Transverse colon (tissue), 4 donors: ENCODE data around the gene CHRNB1. TPM values are rescaled to one million over a fixed set of nuclear protein-coding genes. Genes with fewer than 3 reads are reported as not detected.

Experiments
- DNase-seq: peaks from one replicate; pipeline ENCODE4 v3.0.0-alpha.2; 2019
- H3K27ac ChIP-seq, 4 donors: fragments of 200-600 bp; sonication (generic); 2 replicates each; pipeline ENCODE4 v1.5.1; 2016 to 2018; ENCODE audit warnings: inconsistent platforms in 4 of 4
- H3K27me3 ChIP-seq: fragments of 200-600 bp; sonication (generic); 2 replicates; pipeline ENCODE4 v1.5.1; 2017; ENCODE audit warnings: inconsistent platforms
- H3K36me3 ChIP-seq, 4 donors: fragments of 200-600 bp; sonication (generic); 2 replicates each; pipeline ENCODE4 v1.5.1; 2017 to 2019; ENCODE audit warnings: inconsistent platforms in 4 of 4
- H3K4me1 ChIP-seq, 4 donors: fragments of 200-600 bp; sonication (generic); 2 replicates each; pipeline ENCODE4 v1.5.1; 2017 to 2020; ENCODE audit warnings: inconsistent platforms in 4 of 4
- H3K4me3 ChIP-seq, 4 donors: fragments of 200-600 bp; sonication (generic); 1 replicate in 1 of 4; 2 replicates in 3 of 4; pipeline versions ENCODE4 v1.5.1 to v1.6.1; 2017 to 2019; ENCODE audit warnings: inconsistent platforms in 4 of 4
- H3K9me3 ChIP-seq, 2 donors: fragments of 200-600 bp; sonication (generic); 2 replicates each; pipeline ENCODE4 v1.5.1; 2017 to 2019; ENCODE audit warnings: inconsistent platforms in 2 of 2
- EP300 ChIP-seq: sonication (generic); formaldehyde crosslinking; IDR thresholded peaks from one replicate; pipeline ENCODE4 v1.6.1; 2017; ENCODE audit warnings: antibody characterized with exemption, low read depth
- POLR2A ChIP-seq: fragments of 450-650 bp; IDR thresholded peaks from one replicate; pipeline ENCODE4 v1.6.1; 2016; ENCODE audit warnings: antibody characterized with exemption, mild to moderate bottlenecking, moderate library complexity
- POLR2AphosphoS5 ChIP-seq, 3 donors: sonication (generic); formaldehyde crosslinking; IDR thresholded peaks; one replicate each; pipeline ENCODE4 v1.6.1; 2016; ENCODE audit warnings: antibody characterized with exemption in 3 of 3
- WGBS, 2 donors: methylation state at CpG; one replicate each; pipeline ENCODE4 v1.1.5; 2018; ENCODE audit warnings: low coverage in 1 of 2; 5-methylcytosine and 5-hydroxymethylcytosine counted together
- in situ Hi-C, 4 donors: fragments of 200-750 bp; cut with MboI; loops; one replicate each; pipeline versions ENCODE4 v1.15.0 to v1.15.1; 2017; ENCODE audit warnings: low sequenced_read_pairs in 3 of 4, low pct_ligation_motif_present in 1 of 4, low pct_unique_long_range_greater_than_20kb in 1 of 4
- intact Hi-C: fragments of 100-400 bp; cut with DNase I; formaldehyde crosslinking; loops from one replicate; pipeline ENCODE4 v1.15.1; 2023; ENCODE audit warnings: low total_unique reads
- total RNA-seq, 4 donors: library from RNA; depleted of rRNA; stranded (reverse); fragments of >200 nt; gene quantifications; one replicate each; pipeline ENCODE4 v1.1.0, GENCODE V29; 2016
- TF ChIP-seq, protein P1 (sequence below), 5 experiments: fragments of 200-600 bp in 3 of 5; fragments of 450-650 bp in 2 of 5; sonication (generic) in 3 of 5; IDR thresholded peaks; 1 replicate in 2 of 5; 2 replicates in 3 of 5; pipeline ENCODE4 v1.5.1; 2016 to 2017; ENCODE audit warnings: antibody characterized with exemption in 5 of 5, inconsistent platforms in 3 of 5, mild to moderate bottlenecking in 2 of 5, moderate library complexity in 1 of 5

CHRNB1 gene
- total RNA-seq, 4 donors from 2014 or later: 5.8 to 10.3 (median 8.9) TPM; not detected in 1

DNA sequence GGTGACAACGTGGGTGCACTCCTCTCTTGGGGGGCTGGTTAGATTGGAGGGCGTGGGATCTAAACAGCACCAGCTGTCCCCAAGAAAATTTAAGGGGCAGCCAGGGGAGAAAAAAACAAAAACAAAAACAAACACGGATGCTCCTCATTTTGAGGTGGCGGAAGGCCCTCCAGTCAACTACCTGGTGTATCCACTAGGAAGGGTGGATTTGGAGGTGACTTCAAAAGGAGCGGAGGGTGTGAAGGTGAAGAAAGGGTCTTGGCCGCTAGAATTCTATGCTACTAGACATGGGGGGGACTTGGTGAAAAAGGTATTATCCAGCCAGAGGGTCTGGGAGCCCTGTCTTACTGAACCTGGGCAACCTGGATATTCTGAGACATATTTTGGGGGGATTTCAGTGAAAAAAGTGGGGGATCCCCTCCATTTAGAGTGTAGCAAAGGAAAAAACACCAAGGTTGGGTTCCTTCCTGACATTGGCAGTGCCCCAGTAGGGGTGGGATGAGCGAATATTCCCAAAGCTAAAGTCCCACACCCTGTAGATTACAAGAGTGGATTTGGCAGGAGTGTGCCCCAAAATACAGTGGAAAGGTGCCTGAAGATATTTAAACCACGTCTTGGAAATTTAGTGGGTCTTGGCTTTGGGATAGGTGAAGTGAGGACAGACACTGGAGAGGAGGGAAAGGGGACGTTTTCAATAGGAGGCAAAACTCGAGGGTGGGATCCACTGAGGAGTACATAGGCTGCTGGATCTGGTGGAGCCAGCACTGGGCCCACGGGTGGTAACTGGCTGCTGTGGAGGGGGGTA is 6.0 kb upstream of the CHRNB1 start:
- peaks cover 26 to 51% (median 43%) of the 10 kb centered on the region in 4 donors for H3K4me1 ChIP-seq
- no peaks in the 10 kb centered on the region for H3K9me3 ChIP-seq
- no peaks in the 10 kb centered on the region for H3K36me3 ChIP-seq
- intact Hi-C loops (loop anchor here (2.0 kb wide), 1 partner anchor 46 kb away; the partner anchor contains the start of gene POLR2A), in situ Hi-C loops (loop anchor here in 2 of 4 donors (10.0 kb wide), 2 partner anchors 74 to 84 kb away; partner anchors contain the start of genes KCTD11 (in 1 of the 2) and TMEM95 (in 1 of the 2))
- DNase-seq: no peak
- H3K4me3 ChIP-seq: peak overlapping the region in 1 of 4 donors; percentile 79
- WGBS, 2 donors: 57 to 67% methylated on average over 6 to 11 of the region's 11 CpGs
- TF ChIP-seq POLR2AphosphoS5 (IDR thresholded peaks at IDR 0.05): no peak
- no peak for TF ChIP-seq EP300
- TF ChIP-seq, protein P1, sequence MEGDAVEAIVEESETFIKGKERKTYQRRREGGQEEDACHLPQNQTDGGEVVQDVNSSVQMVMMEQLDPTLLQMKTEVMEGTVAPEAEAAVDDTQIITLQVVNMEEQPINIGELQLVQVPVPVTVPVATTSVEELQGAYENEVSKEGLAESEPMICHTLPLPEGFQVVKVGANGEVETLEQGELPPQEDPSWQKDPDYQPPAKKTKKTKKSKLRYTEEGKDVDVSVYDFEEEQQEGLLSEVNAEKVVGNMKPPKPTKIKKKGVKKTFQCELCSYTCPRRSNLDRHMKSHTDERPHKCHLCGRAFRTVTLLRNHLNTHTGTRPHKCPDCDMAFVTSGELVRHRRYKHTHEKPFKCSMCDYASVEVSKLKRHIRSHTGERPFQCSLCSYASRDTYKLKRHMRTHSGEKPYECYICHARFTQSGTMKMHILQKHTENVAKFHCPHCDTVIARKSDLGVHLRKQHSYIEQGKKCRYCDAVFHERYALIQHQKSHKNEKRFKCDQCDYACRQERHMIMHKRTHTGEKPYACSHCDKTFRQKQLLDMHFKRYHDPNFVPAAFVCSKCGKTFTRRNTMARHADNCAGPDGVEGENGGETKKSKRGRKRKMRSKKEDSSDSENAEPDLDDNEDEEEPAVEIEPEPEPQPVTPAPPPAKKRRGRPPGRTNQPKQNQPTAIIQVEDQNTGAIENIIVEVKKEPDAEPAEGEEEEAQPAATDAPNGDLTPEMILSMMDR (IDR thresholded peaks at IDR 0.05): no peak
- TF ChIP-seq POLR2A: no peak
- H3K27ac ChIP-seq: no peak overlapping the region
- H3K27me3 ChIP-seq: peaks cover 44% of the 10 kb centered on the region

DNA sequence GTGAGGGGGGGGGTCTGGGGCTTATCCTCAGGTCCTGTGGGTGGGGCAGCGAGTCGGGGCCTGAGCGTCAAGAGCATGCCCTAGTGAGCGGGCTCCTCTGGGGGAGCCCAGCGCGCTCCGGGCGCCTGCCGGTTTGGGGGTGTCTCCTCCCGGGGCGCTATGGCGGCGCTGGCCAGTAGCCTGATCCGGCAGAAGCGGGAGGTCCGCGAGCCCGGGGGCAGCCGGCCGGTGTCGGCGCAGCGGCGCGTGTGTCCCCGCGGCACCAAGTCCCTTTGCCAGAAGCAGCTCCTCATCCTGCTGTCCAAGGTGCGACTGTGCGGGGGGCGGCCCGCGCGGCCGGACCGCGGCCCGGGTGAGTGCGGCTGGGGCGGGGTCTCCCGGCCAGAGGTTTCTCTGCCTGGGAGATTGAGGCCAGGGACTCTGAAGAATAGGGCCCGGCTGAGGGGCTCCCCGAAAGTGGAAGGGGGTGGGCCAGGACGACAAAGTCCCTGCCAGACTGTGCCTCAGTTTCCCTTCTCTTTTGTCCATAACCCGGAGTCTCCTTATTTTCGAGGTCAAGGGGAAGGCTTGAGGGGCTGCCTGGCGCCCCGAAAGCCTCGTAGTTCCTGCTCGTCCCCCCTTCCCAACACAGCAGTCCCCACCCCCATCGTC is 5.3 kb upstream of the CHRNB1 start, which contains the start of gene FGF11:
FGF11 (plus strand) TSS at position 51 of the 651 bp plus-strand sequence; CDS start at position 160, 109 bp downstream.
- peak within 1 kb of the TSS in 3 of 4 donors; percentile 11 to 79 (median 28) for H3K4me3 ChIP-seq
- no peak for DNase-seq
- in situ Hi-C loops: loop anchor here in 2 of 4 donors (10.0 kb wide), 2 partner anchors 75 to 85 kb away; partner anchors contain the start of genes KCTD11 (in 1 of the 2) and TMEM95 (in 1 of the 2)
- H3K27ac ChIP-seq: no peak within 1 kb of the TSS
- 0 to 2% methylated on average over 7 to 17 of the region's 50 CpGs for WGBS, 2 donors
- peaks cover 26 to 51% (median 44%) of the 10 kb centered on the region in 4 donors for H3K4me1 ChIP-seq
- no peaks in the 10 kb centered on the region for H3K9me3 ChIP-seq
- H3K27me3 ChIP-seq: peaks cover 44% of the 10 kb centered on the region
- no peaks in the 10 kb centered on the region for H3K36me3 ChIP-seq
- intact Hi-C loops: loop anchor here (2.0 kb wide), 1 partner anchor 45 kb away; the partner anchor contains the start of gene POLR2A
- no peak for TF ChIP-seq POLR2AphosphoS5 (IDR thresholded peaks at IDR 0.05)
- TF ChIP-seq, protein P1 (IDR thresholded peaks at IDR 0.05): no peak
- TF ChIP-seq EP300: no peak
- TF ChIP-seq POLR2A: no peak

DNA sequence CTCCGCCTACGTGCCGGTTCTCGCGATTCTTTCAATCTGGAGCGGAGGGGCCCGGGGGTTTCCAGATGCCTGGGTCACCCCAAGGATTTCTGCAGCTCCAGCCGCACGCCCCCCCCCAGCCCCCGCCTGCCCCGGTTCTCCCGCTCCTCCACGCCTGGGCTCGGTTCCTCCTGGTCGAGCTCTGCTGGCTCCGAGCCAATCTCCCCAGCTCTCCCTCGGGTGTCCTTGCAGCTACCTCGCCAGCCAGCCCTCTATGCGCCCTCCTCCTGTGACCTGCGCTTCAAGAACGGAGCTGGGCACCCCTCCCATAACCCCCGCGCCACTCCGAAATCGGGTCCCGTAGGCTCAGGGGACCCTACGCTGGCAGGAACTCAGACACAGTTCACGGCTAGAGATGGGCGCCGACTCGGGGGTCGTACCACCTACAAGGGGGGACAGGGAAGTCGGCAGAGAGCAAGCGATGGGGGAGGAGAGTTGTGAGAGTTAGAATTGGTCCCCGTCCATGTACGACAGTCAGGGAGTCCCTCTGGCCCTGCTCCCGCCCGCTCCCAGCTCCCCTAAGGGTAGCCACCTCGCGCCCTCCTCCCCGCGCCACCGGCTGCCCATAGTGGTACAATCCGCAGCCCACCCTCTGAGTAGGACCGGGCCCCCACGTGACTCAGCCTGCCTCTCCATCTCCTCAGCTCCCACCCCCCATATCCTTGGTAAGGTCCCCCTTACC is 4.6 kb upstream of the CHRNB1 start:
- Histone ChIP-seq H3K9me3 (no peaks in the 10 kb centered on the region), H3K36me3 (no peaks in the 10 kb centered on the region), H3K27me3 (peaks cover 50% of the 10 kb centered on the region), H3K27ac (no peak overlapping the region), H3K4me1 (peaks cover 26 to 56% (median 45%) of the 10 kb centered on the region in 4 donors), H3K4me3 (peak overlapping the region in 3 of 4 donors; percentile 11 to 44 (median 28))
- in situ Hi-C loops (no loop called here), intact Hi-C loops (no loop called here)
- peak; percentile 67 for DNase-seq
- WGBS, 2 donors: 0 to 3% methylated on average over 1 to 43 of the region's 46 CpGs
- no peak for TF ChIP-seq EP300
- TF ChIP-seq POLR2A: no peak
- TF ChIP-seq, protein P1 (IDR thresholded peaks at IDR 0.05): no peak
- no peak for TF ChIP-seq POLR2AphosphoS5 (IDR thresholded peaks at IDR 0.05)
